HepG2 (cell line): ENCODE measurements around the gene BLCAP. TPM values are rescaled to one million over a fixed set of nuclear protein-coding genes. Genes with fewer than 3 reads are reported as not detected.

ENCODE experiments used
- CENPX ChIP-seq: sonication (generic); formaldehyde crosslinking; IDR thresholded peaks from 2 replicates; pipeline ENCODE4 v1.9.0; 2021; ENCODE audit warnings: mild to moderate bottlenecking, missing genetic modification reagents, moderate library complexity
- ESRRA ChIP-seq: sonication (generic); formaldehyde crosslinking; IDR thresholded peaks from 2 replicates; pipeline ENCODE4 v1.5.1; 2020; ENCODE audit warnings: mild to moderate bottlenecking, low read depth, missing genetic modification reagents
- GATA4 ChIP-seq: sonication (generic); IDR thresholded peaks from 2 replicates; pipeline ENCODE4 v1.6.1; 2016; ENCODE audit warnings: antibody characterized with exemption, low read depth, borderline replicate concordance
- KLF12 ChIP-seq: sonication (generic); formaldehyde crosslinking; IDR thresholded peaks from 2 replicates; pipeline ENCODE4 v1.4.0; 2020; ENCODE audit warnings: missing genetic modification reagents, borderline replicate concordance
- SIN3B ChIP-seq: fragments of 150-350 bp; IDR thresholded peaks from 2 replicates; pipeline ENCODE4 v1.6.1; 2014; ENCODE audit warnings: low read length
- SMC3 ChIP-seq: IDR thresholded peaks from 2 replicates; pipeline ENCODE4 v1.6.1; 2011; ENCODE audit warnings: low read length, improper control_type of control experiment
- SP1 ChIP-seq, 2 experiments: fragments of 450-650 bp in 1 of 2; sonication (generic) in 1 of 2; formaldehyde crosslinking in 1 of 2; IDR thresholded peaks; 2 replicates each; pipeline versions ENCODE4 v1.4.0 to v1.6.1; 2016 to 2020; ENCODE audit warnings: missing genetic modification reagents in 1 of 2
- SYNCRIP ChIP-seq: fragments of 200-400 bp; formaldehyde crosslinking; IDR thresholded peaks from 2 replicates; pipeline ENCODE4 v1.6.1; 2018; ENCODE audit warnings: mild to moderate bottlenecking, low read depth, low read length; ENCODE audit not compliant: insufficient read depth
- ZNF335 ChIP-seq: sonication (generic); formaldehyde crosslinking; IDR thresholded peaks from 2 replicates; pipeline ENCODE4 v1.4.0; 2020; ENCODE audit warnings: missing genetic modification reagents
- ZNF354B ChIP-seq: sonication (generic); formaldehyde crosslinking; IDR thresholded peaks from 2 replicates; pipeline ENCODE4 v1.8.0; 2022; ENCODE audit warnings: mild to moderate bottlenecking, missing genetic modification reagents
- polyA plus RNA-seq, 8 experiments: library from polyadenylated mRNA; depleted of rRNA in 3 of 8; stranded (reverse) in 7 of 8; unstranded in 1 of 8; fragments of >200 nt; fragmentation: Illumina TruSeq in 4 of 8; extraction: Trizol in 4 of 8; gene quantifications; 2 replicates each; pipeline versions ENCODE4 v1.2.1 to v1.2.3, GENCODE V29; 2011 to 2016; ENCODE audit warnings: low read depth in 4 of 8, missing spikeins in 1 of 8, mixed read lengths in 1 of 8; ENCODE audit not compliant: insufficient read depth in 1 of 8
- total RNA-seq, 5 experiments: library from RNA; depleted of rRNA; stranded (reverse); fragments of >200 nt; fragmentation: Illumina TruSeq; extraction: Trizol; gene quantifications; 2 replicates each; pipeline ENCODE4 v1.2.3, GENCODE V29; 2016; ENCODE audit warnings: low read depth in 1 of 5
- TF ChIP-seq, protein P1 (sequence below): IDR thresholded peaks from 2 replicates; pipeline ENCODE4 v1.6.1; 2012; ENCODE audit warnings: low read depth, low read length, improper control_type of control experiment
- TF ChIP-seq, protein P2 (sequence below): sonication (generic); formaldehyde crosslinking; IDR thresholded peaks from 2 replicates; pipeline ENCODE4 v1.5.0; 2020; ENCODE audit warnings: mild to moderate bottlenecking, missing genetic modification reagents, moderate library complexity
- TF ChIP-seq, protein P3 (sequence below), 2 experiments: fragments of 450-650 bp in 1 of 2; sonication (generic) in 1 of 2; formaldehyde crosslinking; IDR thresholded peaks; 2 replicates each; pipeline versions ENCODE4 v1.5.0 to v1.8.0; 2020 to 2022; ENCODE audit warnings: mild to moderate bottlenecking in 1 of 2, missing genetic modification reagents in 1 of 2
- TF ChIP-seq, protein P4 (sequence below): sonication (generic); formaldehyde crosslinking; conservative IDR thresholded peaks from 2 replicates; pipeline ENCODE4 v1.8.1; 2023; ENCODE audit warnings: missing genetic modification reagents
- TF ChIP-seq, protein P5 (sequence below): sonication (generic); formaldehyde crosslinking; IDR thresholded peaks from 2 replicates; pipeline ENCODE4 v1.4.0; 2020; ENCODE audit warnings: missing genetic modification reagents; ENCODE audit errors: not compliant biosample characterization
- TF ChIP-seq, protein P6 (sequence below): sonication (generic); formaldehyde crosslinking; IDR thresholded peaks from 2 replicates; pipeline ENCODE4 v1.8.0; 2022; ENCODE audit warnings: mild to moderate bottlenecking, missing genetic modification reagents, borderline replicate concordance
- TF ChIP-seq, protein P7 (sequence below): IDR thresholded peaks from 2 replicates; pipeline ENCODE4 v1.6.1; 2016; ENCODE audit warnings: missing genetic modification reagents, missing compliant biosample characterization

BLCAP gene
- total and polyA plus RNA-seq, 2 of the 13 experiments (the other 11 are each of a cell fraction or from before 2014, with no cell fraction given): 52.4 to 86.8 TPM

DNA sequence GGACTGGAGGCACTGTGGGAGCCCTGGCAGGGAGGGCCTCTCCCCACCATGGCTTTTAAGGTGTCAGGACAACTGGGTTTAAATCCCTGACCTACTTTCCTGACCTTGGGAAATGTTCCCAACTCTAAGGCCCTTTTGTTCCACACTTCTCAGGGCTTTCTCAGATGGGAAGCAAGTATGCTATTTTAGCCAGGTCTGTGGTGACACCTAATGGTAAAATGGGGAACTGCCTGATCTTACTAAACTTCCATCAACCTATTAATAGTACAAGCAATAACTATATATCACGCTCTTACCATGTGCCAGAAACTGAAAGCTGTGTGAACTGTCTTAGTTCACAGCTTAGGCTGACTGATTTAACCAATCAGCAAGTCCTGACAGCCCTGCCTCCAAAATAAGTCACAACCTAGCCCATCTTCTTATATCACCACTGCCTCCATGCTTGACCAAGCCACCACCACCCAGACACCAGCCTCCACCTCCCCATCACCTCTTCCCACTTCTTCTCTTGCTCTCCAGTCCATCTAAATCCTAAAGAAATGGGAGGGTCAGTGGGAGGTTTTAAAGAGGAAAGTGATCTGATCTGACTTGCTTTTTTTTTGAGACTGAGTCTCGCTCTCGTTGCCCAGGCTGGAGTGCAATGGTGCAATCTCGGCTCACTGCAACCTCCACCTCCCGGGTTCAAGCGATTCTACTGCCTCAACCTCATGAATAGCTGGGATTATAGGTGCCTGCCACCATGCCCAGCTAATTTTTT lies 6.9 kb upstream of the BLCAP start (continued):
- TF ChIP-seq, protein P1, sequence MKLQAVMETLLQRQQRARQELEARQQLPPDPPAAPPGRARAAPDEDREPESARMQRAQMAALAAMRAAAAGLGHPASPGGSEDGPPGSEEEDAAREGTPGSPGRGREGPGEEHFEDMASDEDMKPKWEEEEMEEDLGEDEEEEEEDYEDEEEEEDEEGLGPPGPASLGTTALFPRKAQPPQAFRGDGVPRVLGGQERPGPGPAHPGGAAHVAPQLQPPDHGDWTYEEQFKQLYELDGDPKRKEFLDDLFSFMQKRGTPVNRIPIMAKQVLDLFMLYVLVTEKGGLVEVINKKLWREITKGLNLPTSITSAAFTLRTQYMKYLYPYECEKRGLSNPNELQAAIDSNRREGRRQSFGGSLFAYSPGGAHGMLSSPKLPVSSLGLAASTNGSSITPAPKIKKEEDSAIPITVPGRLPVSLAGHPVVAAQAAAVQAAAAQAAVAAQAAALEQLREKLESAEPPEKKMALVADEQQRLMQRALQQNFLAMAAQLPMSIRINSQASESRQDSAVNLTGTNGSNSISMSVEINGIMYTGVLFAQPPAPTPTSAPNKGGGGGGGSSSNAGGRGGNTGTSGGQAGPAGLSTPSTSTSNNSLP: peak; percentile 85
- TF ChIP-seq ESRRA (CRISPR knock-in tag) (peak; percentile 44; the same call in 1 of the 2 replicates), GATA4 (no peak), SP1 (IDR thresholded peaks at IDR 0.05) (no peak), SP1 (CRISPR knock-in tag; IDR thresholded peaks at IDR 0.05) (peak; percentile 22; the same call in 1 of the 2 replicates), ZNF354B (CRISPR knock-in tag) (peak; percentile 42; the same call in 1 of the 2 replicates), KLF12 (CRISPR knock-in tag) (0 out of 2 replicates have a peak, but pooled peaks have one; percentile 26), SYNCRIP (no peak), CENPX (CRISPR knock-in tag) (no peak), SMC3 (peak; percentile 93), SIN3B (peak; percentile 49; the same call in 1 of the 2 replicates), ZNF335 (CRISPR knock-in tag) (peak; percentile 91)
- TF ChIP-seq, protein P2, sequence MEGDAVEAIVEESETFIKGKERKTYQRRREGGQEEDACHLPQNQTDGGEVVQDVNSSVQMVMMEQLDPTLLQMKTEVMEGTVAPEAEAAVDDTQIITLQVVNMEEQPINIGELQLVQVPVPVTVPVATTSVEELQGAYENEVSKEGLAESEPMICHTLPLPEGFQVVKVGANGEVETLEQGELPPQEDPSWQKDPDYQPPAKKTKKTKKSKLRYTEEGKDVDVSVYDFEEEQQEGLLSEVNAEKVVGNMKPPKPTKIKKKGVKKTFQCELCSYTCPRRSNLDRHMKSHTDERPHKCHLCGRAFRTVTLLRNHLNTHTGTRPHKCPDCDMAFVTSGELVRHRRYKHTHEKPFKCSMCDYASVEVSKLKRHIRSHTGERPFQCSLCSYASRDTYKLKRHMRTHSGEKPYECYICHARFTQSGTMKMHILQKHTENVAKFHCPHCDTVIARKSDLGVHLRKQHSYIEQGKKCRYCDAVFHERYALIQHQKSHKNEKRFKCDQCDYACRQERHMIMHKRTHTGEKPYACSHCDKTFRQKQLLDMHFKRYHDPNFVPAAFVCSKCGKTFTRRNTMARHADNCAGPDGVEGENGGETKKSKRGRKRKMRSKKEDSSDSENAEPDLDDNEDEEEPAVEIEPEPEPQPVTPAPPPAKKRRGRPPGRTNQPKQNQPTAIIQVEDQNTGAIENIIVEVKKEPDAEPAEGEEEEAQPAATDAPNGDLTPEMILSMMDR (CRISPR knock-in tag): peak; percentile 97
- TF ChIP-seq, protein P3, sequence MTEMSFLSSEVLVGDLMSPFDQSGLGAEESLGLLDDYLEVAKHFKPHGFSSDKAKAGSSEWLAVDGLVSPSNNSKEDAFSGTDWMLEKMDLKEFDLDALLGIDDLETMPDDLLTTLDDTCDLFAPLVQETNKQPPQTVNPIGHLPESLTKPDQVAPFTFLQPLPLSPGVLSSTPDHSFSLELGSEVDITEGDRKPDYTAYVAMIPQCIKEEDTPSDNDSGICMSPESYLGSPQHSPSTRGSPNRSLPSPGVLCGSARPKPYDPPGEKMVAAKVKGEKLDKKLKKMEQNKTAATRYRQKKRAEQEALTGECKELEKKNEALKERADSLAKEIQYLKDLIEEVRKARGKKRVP (CRISPR knock-in tag; IDR thresholded peaks at IDR 0.05): 0 out of 4 replicates have a peak, but pooled peaks of 1 of the 2 experiments have one; percentile 2
- TF ChIP-seq, protein P4, sequence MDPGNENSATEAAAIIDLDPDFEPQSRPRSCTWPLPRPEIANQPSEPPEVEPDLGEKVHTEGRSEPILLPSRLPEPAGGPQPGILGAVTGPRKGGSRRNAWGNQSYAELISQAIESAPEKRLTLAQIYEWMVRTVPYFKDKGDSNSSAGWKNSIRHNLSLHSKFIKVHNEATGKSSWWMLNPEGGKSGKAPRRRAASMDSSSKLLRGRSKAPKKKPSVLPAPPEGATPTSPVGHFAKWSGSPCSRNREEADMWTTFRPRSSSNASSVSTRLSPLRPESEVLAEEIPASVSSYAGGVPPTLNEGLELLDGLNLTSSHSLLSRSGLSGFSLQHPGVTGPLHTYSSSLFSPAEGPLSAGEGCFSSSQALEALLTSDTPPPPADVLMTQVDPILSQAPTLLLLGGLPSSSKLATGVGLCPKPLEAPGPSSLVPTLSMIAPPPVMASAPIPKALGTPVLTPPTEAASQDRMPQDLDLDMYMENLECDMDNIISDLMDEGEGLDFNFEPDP (CRISPR knock-in tag): 0 out of 2 replicates have a peak, but pooled peaks have one; percentile 94
- TF ChIP-seq, protein P5, sequence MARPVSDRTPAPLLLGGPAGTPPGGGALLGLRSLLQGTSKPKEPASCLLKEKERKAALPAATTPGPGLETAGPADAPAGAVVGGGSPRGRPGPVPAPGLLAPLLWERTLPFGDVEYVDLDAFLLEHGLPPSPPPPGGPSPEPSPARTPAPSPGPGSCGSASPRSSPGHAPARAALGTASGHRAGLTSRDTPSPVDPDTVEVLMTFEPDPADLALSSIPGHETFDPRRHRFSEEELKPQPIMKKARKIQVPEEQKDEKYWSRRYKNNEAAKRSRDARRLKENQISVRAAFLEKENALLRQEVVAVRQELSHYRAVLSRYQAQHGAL (CRISPR knock-in tag): peak; percentile 18
- TF ChIP-seq, protein P6, sequence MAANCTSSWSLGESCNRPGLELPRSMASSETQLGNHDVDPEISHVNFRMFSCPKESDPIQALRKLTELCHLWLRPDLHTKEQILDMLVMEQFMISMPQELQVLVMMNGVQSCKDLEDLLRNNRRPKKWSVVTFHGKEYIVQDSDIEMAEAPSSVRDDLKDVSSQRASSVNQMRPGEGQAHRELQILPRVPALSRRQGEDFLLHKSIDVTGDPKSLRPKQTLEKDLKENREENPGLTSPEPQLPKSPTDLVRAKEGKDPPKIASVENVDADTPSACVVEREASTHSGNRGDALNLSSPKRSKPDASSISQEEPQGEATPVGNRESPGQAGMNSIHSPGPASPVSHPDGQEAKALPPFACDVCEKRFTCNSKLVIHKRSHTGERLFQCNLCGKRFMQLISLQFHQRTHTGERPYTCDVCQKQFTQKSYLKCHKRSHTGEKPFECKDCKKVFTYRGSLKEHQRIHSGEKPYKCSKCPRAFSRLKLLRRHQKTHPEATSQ: peak; percentile 75; the same call in 1 of the 2 replicates
- TF ChIP-seq, protein P7, sequence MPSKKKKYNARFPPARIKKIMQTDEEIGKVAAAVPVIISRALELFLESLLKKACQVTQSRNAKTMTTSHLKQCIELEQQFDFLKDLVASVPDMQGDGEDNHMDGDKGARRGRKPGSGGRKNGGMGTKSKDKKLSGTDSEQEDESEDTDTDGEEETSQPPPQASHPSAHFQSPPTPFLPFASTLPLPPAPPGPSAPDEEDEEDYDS (CRISPR knock-in tag): 0 out of 2 replicates have a peak, but pooled peaks have one; percentile 27
